Neural crest cell (in vitro differentiated cells): ENCODE measurements around the gene HERC6. TPM values are rescaled to one million over a fixed set of nuclear protein-coding genes. Genes with fewer than 3 reads are reported as not detected.

Source experiments
- DNase-seq: peaks from one replicate; pipeline ENCODE4 v3.0.0; 2021; ENCODE audit warnings: low read depth, mixed read lengths, low spot score
- H3K27ac Mint-ChIP-seq: one replicate; pipeline ENCODE4 v1.8.0; 2021; ENCODE audit warnings: mild to moderate bottlenecking, mixed read lengths; ENCODE audit not compliant: unreplicated experiment
- H3K27me3 Mint-ChIP-seq: 2 replicates; pipeline ENCODE4 v1.8.0; 2021; ENCODE audit warnings: low read depth, mild to moderate bottlenecking, mixed read lengths
- H3K36me3 Mint-ChIP-seq: 2 replicates; pipeline ENCODE4 v1.8.0; 2021; ENCODE audit warnings: low read depth, mild to moderate bottlenecking, mixed read lengths
- H3K4me1 Mint-ChIP-seq: 2 replicates; pipeline ENCODE4 v1.8.0; 2021; ENCODE audit warnings: mixed read lengths
- H3K4me3 Mint-ChIP-seq: one replicate; pipeline ENCODE4 v1.8.0; 2021; ENCODE audit warnings: mild to moderate bottlenecking, mixed read lengths
- H3K9me3 Mint-ChIP-seq: 2 replicates; pipeline ENCODE4 v1.8.0; 2021; ENCODE audit warnings: mixed read lengths
- total RNA-seq: library from RNA; stranded (reverse); gene quantifications from 2 replicates; pipeline ENCODE4 v1.2.1, GENCODE V29; 2021
- TF ChIP-seq, protein P1 (sequence below): fragments of 200-600 bp; sonication (generic); conservative IDR thresholded peaks from 2 replicates; pipeline ENCODE4 v1.5.0; 2021; ENCODE audit warnings: antibody characterized with exemption, mild to moderate bottlenecking

Gene HERC6
- total RNA-seq, 1 donor from 2014 or later, result 0.93 TPM

DNA sequence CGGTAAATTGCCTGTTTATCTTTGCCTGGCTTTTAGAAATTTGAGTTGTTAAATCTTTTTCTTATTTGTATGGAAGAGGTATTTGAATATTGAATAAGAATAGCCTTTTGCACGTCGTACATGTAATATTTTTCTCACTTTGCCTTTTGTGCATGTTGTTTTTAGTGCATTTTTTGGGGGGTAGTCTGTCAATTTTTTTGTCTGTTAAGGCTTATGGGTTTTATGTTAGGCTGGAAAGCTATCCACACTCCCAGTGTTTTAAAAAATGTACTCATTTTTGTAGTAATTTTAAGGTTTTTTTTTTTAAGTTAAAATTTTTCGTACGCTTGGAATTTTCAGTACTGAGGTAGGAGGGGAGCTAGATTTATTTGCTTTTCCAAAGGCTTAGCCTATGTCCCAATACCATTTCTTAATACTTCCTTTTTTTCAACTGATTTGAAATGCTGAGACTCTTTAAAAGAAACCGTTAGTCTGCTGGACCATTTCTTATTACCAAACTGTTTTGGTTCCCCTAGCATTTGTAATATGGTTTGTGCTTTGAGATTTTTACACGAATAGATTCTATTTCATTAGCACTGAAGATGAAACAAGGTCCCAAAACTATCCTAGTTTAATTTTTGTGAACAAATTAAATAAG lies 79.6 kb downstream of the HERC6 start:
- peaks cover 2% of the 10 kb centered on the region for H3K9me3 Mint-ChIP-seq
- H3K4me1 Mint-ChIP-seq, result peaks cover 12% of the 10 kb centered on the region
- peaks cover 3% of the 10 kb centered on the region for H3K36me3 Mint-ChIP-seq
- TF ChIP-seq, protein P1, sequence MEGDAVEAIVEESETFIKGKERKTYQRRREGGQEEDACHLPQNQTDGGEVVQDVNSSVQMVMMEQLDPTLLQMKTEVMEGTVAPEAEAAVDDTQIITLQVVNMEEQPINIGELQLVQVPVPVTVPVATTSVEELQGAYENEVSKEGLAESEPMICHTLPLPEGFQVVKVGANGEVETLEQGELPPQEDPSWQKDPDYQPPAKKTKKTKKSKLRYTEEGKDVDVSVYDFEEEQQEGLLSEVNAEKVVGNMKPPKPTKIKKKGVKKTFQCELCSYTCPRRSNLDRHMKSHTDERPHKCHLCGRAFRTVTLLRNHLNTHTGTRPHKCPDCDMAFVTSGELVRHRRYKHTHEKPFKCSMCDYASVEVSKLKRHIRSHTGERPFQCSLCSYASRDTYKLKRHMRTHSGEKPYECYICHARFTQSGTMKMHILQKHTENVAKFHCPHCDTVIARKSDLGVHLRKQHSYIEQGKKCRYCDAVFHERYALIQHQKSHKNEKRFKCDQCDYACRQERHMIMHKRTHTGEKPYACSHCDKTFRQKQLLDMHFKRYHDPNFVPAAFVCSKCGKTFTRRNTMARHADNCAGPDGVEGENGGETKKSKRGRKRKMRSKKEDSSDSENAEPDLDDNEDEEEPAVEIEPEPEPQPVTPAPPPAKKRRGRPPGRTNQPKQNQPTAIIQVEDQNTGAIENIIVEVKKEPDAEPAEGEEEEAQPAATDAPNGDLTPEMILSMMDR, result no peak
- H3K27me3 Mint-ChIP-seq, result peaks cover 52% of the 10 kb centered on the region
- peak overlapping the region; percentile 87 for H3K4me3 Mint-ChIP-seq
- H3K27ac Mint-ChIP-seq, result no peak overlapping the region
- DNase-seq, result no peak

DNA sequence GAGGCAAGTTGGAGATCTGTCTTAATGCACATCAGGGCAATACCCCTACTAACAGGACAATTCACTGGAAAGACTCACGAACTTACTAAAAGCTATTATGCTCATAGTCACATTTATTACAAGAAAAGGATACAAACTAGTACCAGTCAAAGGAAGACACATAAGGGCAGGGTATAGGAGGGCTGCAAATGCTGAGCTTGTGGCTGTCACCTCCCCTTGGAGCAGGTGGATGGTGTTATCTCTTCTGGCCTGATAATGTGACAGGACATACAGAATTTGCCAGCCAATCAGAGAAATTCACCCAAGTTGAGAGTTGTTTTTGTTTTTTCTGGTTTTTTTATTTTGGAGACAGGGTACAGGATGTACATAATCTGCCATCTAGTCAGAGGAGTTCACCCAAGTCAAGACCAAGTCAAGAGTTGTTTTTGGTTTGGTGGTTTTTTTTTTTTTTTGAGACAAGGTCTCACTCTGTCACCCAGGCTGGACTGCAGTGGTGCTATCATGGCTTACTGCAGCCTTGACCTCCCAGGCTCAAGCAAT lies 87.1 kb downstream of the HERC6 start:
- TF ChIP-seq, protein P1, result no peak
- H3K36me3 Mint-ChIP-seq, result no peaks in the 10 kb centered on the region

DNA sequence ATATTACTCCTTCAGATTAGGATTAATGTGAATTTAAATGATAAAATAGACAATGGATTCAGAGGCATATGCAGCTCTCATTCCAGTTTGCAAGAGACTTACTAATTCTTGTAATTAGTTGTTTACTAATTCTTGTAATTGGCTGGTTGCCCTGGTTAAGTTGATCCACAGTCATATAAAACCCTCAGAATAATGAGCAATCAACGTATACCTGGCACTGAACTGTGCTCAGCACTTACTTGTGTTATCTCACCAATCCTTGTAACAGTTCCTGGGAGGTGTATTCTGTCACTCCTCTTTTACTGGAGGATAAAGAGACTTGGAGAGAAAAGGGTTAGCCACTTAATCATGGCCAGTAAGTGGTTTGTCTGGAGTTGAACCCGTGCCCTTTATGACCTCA lies 88.7 kb downstream of the HERC6 start:
- Mint-ChIP-seq H3K36me3 (no peaks in the 10 kb centered on the region), H3K27ac (no peak overlapping the region), H3K4me1 (peaks cover 8% of the 10 kb centered on the region), H3K4me3 (no peak overlapping the region), H3K9me3 (no peaks in the 10 kb centered on the region), H3K27me3 (peaks cover under 1% of the 10 kb centered on the region)
- no peak for DNase-seq
- TF ChIP-seq, protein P1, result no peak

More for the DNA sequence above, 87.1 kb downstream of the HERC6 start:
- H3K4me1 Mint-ChIP-seq, result peaks cover 8% of the 10 kb centered on the region
- DNase-seq, result no peak
- no peak overlapping the region for H3K4me3 Mint-ChIP-seq
- H3K27ac Mint-ChIP-seq, result no peak overlapping the region
- H3K9me3 Mint-ChIP-seq, result no peaks in the 10 kb centered on the region
- H3K27me3 Mint-ChIP-seq, result peaks cover 7% of the 10 kb centered on the region

DNA sequence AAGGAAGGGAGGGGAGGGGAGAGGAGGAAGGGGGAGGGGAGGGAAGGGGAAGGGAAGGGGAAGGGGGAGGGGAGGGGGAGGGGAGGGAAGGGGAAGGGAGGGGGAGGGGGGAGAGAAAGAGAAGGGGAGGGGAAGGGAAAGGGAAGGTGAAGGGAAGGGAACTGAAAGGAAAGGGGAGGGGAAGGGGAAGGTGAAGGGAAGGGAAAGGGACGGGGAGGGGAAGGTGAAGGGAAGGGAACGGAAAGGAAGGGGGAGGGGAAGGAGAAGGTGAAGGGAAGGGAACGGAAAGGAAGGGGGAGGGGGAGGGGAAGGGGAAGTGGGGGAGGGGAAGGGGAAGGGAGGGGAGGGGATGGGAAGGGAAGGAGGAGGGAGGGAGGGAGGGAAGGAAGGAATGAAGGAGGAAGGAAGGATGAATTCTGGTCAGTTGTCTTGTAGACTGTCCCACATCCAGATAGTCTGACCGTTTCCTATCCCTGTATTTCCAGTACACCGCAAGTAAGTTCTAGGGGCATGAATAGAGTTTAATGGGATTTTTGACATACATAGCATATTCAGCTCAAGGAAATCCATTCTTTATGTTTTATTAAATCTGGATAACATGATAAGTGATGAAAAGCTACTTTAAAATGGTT lies 98.7 kb downstream of the HERC6 start:
- H3K4me1 Mint-ChIP-seq, result peaks cover 12% of the 10 kb centered on the region
- TF ChIP-seq, protein P1, result no peak
- no peak overlapping the region for H3K27ac Mint-ChIP-seq
- H3K36me3 Mint-ChIP-seq, result no peaks in the 10 kb centered on the region
- no peak overlapping the region for H3K4me3 Mint-ChIP-seq
- no peak for DNase-seq
- H3K27me3 Mint-ChIP-seq, result no peaks in the 10 kb centered on the region
- H3K9me3 Mint-ChIP-seq, result peaks cover 2% of the 10 kb centered on the region

DNA sequence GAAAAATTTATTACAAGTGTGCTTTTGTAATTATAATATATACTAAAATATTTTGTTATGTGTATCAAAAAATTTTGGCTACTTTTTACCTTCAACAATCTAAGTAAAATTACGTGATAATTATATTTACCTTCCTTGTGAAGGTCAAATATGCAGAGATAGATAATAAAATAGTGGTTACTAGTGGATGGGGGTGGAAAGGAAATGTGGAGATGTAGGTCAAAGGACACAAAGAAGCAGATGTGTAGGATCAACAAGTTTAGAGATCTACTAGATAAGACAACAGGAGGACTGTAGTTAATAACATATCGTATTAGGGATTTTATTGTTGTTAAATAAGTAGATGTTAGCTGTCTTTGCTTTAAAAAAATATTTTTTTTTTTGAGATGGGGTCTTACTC lies 99.6 kb downstream of the HERC6 start:
- peaks cover 2% of the 10 kb centered on the region for H3K9me3 Mint-ChIP-seq
- TF ChIP-seq, protein P1, result no peak
- no peak overlapping the region for H3K27ac Mint-ChIP-seq
- peaks cover 11% of the 10 kb centered on the region for H3K4me1 Mint-ChIP-seq
- H3K36me3 Mint-ChIP-seq, result no peaks in the 10 kb centered on the region
- H3K4me3 Mint-ChIP-seq, result no peak overlapping the region
- H3K27me3 Mint-ChIP-seq, result no peaks in the 10 kb centered on the region
- no peak for DNase-seq
